HEK293T (cell line): ENCODE results near the gene RAC2.

Experiments used
- CTCF ChIA-PET: fragments of 350-600 bp; formaldehyde crosslinking; extraction: SDS; loops from one replicate; lab custom pipeline; 2021; ENCODE audit warnings: antibody characterized with exemption, inconsistent platforms; lab: Yijun Ruan, JAX
- POLR2A ChIA-PET: fragments of 350-600 bp; formaldehyde crosslinking; extraction: SDS; loops from one replicate; lab custom pipeline; 2020; ENCODE audit warnings: antibody characterized with exemption, inconsistent platforms; lab: Yijun Ruan, JAX
- DNase-seq: peaks from one replicate; pipeline ENCODE4 v3.0.0; 2012; ENCODE audit warnings: mixed read lengths; ENCODE audit errors: extremely low spot score
- ARNT ChIP-seq: fragments of 450-650 bp; IDR thresholded peaks from 2 replicates; pipeline ENCODE4 v1.6.1; 2017; ENCODE audit warnings: mild to moderate bottlenecking
- BHLHE40 ChIP-seq: fragments of 450-650 bp; IDR thresholded peaks from 2 replicates; pipeline ENCODE4 v1.6.1; 2016; ENCODE audit warnings: mild to moderate bottlenecking, moderate library complexity, borderline replicate concordance
- CTBP1 ChIP-seq: fragments of 450-650 bp; IDR thresholded peaks from 2 replicates; pipeline ENCODE4 v1.6.1; 2016; ENCODE audit warnings: borderline replicate concordance
- ELF4 ChIP-seq: fragments of 450-650 bp; IDR thresholded peaks from 2 replicates; pipeline ENCODE4 v1.6.1; 2017; ENCODE audit warnings: antibody characterized with exemption
- FOXA1 ChIP-seq: fragments of 450-650 bp; IDR thresholded peaks from 2 replicates; pipeline ENCODE4 v1.6.1; 2016; ENCODE audit warnings: mild to moderate bottlenecking
- FOXK2 ChIP-seq: fragments of 450-650 bp; IDR thresholded peaks from 2 replicates; pipeline ENCODE4 v1.6.1; 2016; ENCODE audit warnings: mild to moderate bottlenecking
- FOXM1 ChIP-seq: fragments of 450-650 bp; IDR thresholded peaks from 2 replicates; pipeline ENCODE4 v1.6.1; 2017; ENCODE audit warnings: mild to moderate bottlenecking, borderline replicate concordance
- HDGF ChIP-seq: fragments of 450-650 bp; IDR thresholded peaks from 2 replicates; pipeline ENCODE4 v1.6.1; 2017; ENCODE audit warnings: antibody characterized with exemption, borderline replicate concordance
- L3MBTL2 ChIP-seq: fragments of 450-650 bp; conservative IDR thresholded peaks from 2 replicates; pipeline ENCODE4 v1.6.1; 2016; ENCODE audit warnings: mild to moderate bottlenecking
- LEF1 ChIP-seq: fragments of 450-650 bp; IDR thresholded peaks from 2 replicates; pipeline ENCODE4 v1.6.1; 2017; ENCODE audit warnings: mild to moderate bottlenecking, borderline replicate concordance
- NFRKB ChIP-seq: fragments of 450-650 bp; IDR thresholded peaks from 2 replicates; pipeline ENCODE4 v1.6.1; 2016; ENCODE audit warnings: mild to moderate bottlenecking, moderate library complexity
- PKNOX1 ChIP-seq: fragments of 450-650 bp; IDR thresholded peaks from 2 replicates; pipeline ENCODE4 v1.6.1; 2016
- SP1 ChIP-seq: fragments of 450-650 bp; IDR thresholded peaks from 2 replicates; pipeline ENCODE4 v1.6.1; 2017
- SUZ12 ChIP-seq: fragments of 450-650 bp; IDR thresholded peaks from 2 replicates; pipeline ENCODE4 v1.6.1; 2016; ENCODE audit warnings: mild to moderate bottlenecking
- TARDBP ChIP-seq: fragments of 450-650 bp; IDR thresholded peaks from 2 replicates; pipeline ENCODE4 v1.6.1; 2016
- ZNF384 ChIP-seq: fragments of 450-650 bp; IDR thresholded peaks from 2 replicates; pipeline ENCODE4 v1.6.1; 2016

The RAC2 gene

GRCh38 chr22:37230673-37231405 lies 13.2 kb downstream of the RAC2 start:
- ChIA-PET POLR2A (no interaction called here), CTCF (interaction anchor here (1.5 kb wide), 1 partner anchor 31 kb away, joined by 5 read pairs; no protein-coding TSS in a partner anchor)
- DNase-seq: no peak
- TF ChIP-seq SP1 (no peak), HDGF (no peak), ELF4 (no peak), SUZ12 (no peak), BHLHE40 (no peak), FOXA1 (no peak), CTBP1 (no peak), FOXM1 (no peak), LEF1 (no peak), TARDBP (no peak), FOXK2 (no peak), NFRKB (no peak), ARNT (no peak)

DNA sequence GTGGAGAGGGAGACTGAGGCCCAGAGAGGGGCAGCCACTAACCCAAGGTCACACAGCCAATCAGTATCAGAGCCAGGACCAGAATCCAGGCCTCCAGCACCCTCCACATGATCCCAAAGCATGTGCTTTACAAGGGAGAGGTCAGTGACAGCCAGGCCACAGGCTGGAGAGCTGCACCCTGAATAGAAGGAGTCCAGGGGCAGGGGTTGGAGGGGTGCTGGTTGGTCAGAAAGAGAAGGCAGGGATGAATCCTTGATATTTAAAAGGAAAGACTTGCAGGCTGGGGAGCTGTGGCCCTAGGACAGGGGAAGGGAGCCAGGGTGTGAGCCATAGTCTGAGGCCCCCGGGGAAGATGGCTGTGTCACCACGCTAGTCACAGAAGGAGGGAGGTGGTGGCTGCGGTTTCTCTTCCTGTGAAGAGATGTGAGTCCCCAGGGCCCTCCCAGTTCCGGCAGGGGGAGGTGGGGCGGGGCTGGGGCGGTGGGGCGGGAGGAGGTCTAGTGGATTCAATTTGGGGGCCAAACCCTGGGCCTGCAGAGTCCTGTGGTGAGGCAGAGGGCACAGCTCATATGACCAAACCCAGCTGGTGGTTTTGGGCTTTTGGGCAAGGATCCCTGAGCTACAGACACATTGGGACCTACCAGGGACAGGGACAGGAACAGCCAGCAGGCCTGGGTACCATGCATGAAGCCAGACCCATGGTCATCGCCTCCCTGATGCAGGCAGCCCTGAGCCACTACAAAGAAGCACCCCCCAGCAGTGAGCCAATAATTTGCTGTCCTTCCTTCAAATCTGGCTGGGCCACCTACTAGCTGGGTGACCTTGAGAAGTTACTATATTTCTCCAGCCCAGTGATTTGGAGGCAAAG lies 14.0 kb downstream of the RAC2 start:
- no peak for TF ChIP-seq SP1
- no peak for TF ChIP-seq ZNF384
- no peak for TF ChIP-seq ARNT
- no peak for TF ChIP-seq L3MBTL2
- no peak for TF ChIP-seq FOXA1
- no peak for TF ChIP-seq FOXK2
- no peak for TF ChIP-seq TARDBP
- POLR2A ChIA-PET: interaction anchor here (1.6 kb wide), 1 partner anchor 31 kb away, joined by 5 read pairs; no protein-coding TSS in a partner anchor
- CTCF ChIA-PET: interaction anchor here (0.9 to 1.5 kb wide), 2 partner anchors 30 kb away, joined by 3 to 5 read pairs; no protein-coding TSS in a partner anchor

GRCh38 chr22:37229012-37229804 lies 14.9 kb downstream of the RAC2 start:
- POLR2A ChIA-PET: interaction anchor here (0.5 to 1.6 kb wide), 3 partner anchors 30 to 183 kb away, joined by 3 to 5 read pairs (median 4); no protein-coding TSS in a partner anchor
- no peak for DNase-seq
- CTCF ChIA-PET: interaction anchor here (0.7 to 0.9 kb wide), 2 partner anchors 31 kb away, joined by 3 to 4 read pairs; no protein-coding TSS in a partner anchor

More for the DNA sequence above, 14.0 kb downstream of the RAC2 start:
- no peak for DNase-seq

DNA sequence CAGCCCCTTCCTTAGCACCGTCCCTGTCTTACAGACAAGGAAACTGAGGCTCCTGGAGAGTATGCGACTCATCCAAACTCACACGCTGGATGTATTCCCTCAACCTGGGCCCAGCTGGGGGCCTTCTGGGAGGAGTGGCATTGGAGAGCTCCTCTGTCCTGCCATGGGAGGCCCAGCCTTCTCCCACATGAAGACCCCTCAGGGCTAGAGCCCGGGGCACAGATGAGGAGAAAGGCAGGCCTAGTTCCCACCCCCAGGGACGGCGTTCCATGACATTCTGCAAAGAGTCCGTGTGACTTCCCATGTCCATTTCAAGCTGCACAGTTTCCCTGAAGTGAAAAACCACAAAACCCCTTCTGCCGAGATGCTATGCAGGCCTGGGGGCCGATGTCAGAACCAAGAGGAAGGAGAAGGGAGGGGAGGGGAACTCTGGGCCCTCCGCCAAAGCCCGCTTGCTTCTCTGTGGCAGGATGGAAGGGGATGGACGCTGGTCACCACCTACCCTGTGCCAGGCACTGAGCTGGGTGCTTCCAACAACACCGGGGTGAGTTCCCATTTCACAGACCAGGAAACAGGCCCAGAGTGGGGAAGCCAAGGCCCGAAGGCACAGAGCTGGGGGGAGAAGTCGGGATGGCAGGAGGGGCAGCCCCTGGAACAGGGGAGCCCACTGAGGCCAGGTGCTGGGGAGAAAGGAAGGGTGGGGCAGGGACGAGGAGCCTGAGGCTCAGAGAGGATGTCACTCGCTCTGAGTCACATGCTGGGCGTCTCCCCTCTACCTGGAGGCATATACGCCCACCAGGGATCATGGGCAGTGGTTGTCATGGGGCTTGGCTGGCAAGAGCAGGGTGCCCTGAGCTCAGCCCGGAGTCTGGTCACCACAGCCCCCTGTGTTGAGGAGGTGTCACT lies 15.7 kb downstream of the RAC2 start:
- ChIA-PET POLR2A (interaction anchor here (0.5 to 1.6 kb wide), 3 partner anchors 29 to 182 kb away, joined by 3 to 5 read pairs (median 4); no protein-coding TSS in a partner anchor), CTCF (interaction anchor here (0.6 to 0.7 kb wide), 2 partner anchors 29 to 32 kb away, joined by 4 read pairs; no protein-coding TSS in a partner anchor)
- no peak for DNase-seq
- TF ChIP-seq SUZ12: no peak
- TF ChIP-seq ARNT: no peak
- TF ChIP-seq ELF4: no peak
- no peak for TF ChIP-seq SP1
- no peak for TF ChIP-seq CTBP1
- no peak for TF ChIP-seq L3MBTL2
- no peak for TF ChIP-seq FOXA1
- no peak for TF ChIP-seq FOXK2
- no peak for TF ChIP-seq PKNOX1
- TF ChIP-seq HDGF: no peak

More at GRCh38 chr22:37229012-37229804, 14.9 kb downstream of the RAC2 start:
- TF ChIP-seq BHLHE40 (no peak), LEF1 (no peak), FOXK2 (no peak), FOXM1 (no peak)

DNA sequence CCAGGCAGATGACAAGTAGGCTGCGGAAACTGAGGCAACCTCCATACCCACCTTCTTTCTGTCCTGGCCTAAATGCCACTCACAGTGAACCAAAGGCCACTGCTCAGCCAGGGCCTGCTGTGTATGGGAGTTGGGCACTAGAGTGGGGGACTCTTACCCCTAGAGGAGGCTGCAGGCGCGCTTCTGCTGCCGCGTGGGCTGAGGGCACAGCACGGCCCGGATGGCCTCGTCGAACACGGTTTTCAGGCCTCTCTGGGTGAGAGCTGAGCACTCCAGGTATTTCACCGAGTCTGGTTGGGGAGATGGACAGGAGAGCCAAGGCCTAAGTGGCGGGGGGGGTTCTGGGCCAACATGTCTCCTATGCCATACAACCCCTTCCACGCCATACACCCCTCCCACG lies 17.6 kb downstream of the RAC2 start:
- POLR2A ChIA-PET: no interaction called here
- DNase-seq: no peak
- no peak for TF ChIP-seq HDGF
- TF ChIP-seq SP1: no peak
- no peak for TF ChIP-seq FOXK2
- TF ChIP-seq FOXA1: no peak
- no peak for TF ChIP-seq L3MBTL2
- no peak for TF ChIP-seq ELF4
- TF ChIP-seq TARDBP: no peak
- CTCF ChIA-PET: no interaction called here

GRCh38 chr22:37226087-37226486 lies 18.0 kb downstream of the RAC2 start:
- POLR2A ChIA-PET: no interaction called here

More at GRCh38 chr22:37226087-37226486, 18.0 kb downstream of the RAC2 start:
- DNase-seq: no peak
- no peak for TF ChIP-seq TARDBP
- TF ChIP-seq SP1: no peak
- TF ChIP-seq L3MBTL2: no peak
- CTCF ChIA-PET: no interaction called here
